GM21717 (cell line): Measurements from ENCODE around the gene RUFY4.
A peak's percentile ranks its signal among the peaks of the same experiment; 100 is the strongest.

Source experiments
- ATAC-seq: cut with Tn5 transposase; IDR thresholded peaks from one replicate; pipeline ENCODE4 v1.9.1; 2021; ENCODE audit warnings: mild to moderate bottlenecking, moderate library complexity; ENCODE audit not compliant: unreplicated experiment

The RUFY4 gene, protein sequence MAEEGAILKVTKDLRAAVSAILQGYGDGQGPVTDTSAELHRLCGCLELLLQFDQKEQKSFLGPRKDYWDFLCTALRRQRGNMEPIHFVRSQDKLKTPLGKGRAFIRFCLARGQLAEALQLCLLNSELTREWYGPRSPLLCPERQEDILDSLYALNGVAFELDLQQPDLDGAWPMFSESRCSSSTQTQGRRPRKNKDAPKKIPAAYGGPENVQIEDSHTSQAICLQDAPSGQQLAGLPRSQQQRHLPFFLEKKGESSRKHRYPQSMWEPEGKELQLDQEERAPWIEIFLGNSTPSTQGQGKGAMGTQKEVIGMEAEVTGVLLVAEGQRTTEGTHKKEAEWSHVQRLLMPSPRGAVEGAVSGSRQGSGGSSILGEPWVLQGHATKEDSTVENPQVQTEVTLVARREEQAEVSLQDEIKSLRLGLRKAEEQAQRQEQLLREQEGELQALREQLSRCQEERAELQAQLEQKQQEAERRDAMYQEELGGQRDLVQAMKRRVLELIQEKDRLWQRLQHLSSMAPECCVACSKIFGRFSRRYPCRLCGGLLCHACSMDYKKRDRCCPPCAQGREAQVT

DNA sequence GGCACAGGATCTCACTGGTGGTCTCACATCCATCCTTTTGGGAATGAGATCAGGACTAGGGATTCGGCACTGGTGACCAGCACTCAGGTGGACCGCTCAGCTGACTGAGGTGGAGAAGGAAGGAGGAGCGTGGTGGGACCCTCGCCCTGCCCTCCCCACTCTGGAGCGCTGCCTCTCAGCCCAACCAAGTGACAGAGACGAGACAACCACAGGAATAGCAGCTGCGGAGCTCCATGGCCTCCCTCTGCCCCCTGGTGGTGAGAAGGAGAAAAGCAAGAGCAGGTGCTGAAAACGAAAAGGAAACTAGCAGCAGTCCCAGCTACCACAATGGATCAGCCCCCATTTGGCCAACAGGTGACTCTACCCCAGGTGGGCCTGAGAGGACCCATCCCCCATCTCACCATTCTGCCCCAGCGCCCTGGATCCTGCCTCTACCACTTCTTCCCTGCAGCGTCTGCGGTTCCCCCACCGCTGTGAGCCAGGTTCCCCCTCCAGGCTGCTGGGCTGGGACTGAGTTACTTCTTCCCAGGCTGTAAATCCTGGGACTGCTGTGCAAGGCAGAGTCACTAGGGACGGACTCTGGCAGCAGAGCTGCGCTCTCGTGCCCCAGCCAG is at the start of gene RUFY4:
Gene RUFY4 (plus strand): TSS at position 533 of the 614 bp plus-strand sequence. CDS start 1,353 bp downstream, outside the sequence.
- ATAC-seq = peak; percentile 84

DNA sequence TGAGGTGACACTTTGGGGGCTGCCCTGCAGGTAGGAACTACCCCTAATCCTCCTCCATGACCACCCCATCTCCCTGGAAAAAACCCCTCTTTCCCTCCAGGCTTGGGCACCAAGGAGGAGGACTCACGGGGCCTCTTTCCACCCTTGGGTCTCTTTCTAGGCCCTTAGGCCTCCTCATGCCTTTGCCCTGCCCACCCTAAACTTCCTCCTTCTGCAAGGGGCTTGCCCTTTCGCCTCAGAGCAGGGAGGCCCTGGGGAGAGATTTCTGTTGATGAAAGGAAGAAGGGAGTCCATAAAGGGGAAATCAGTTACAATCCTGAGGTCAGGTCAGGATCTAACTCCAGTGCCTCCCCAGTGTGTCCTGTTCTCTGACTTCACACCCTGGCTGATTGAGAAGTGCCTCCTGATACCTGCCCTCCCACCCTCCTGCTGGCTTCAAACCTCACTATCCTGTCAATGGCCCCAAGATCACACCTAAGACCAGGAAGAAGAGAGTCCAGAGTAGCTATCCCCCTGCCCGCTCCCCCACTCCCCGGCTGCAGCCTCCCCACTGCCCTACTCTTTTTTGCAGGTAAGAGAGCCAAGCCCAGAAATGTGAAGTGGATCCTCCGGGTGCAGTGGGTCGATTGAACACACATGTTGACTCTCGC is 49.5 kb upstream of the RUFY4 start:
- no peak for ATAC-seq

DNA sequence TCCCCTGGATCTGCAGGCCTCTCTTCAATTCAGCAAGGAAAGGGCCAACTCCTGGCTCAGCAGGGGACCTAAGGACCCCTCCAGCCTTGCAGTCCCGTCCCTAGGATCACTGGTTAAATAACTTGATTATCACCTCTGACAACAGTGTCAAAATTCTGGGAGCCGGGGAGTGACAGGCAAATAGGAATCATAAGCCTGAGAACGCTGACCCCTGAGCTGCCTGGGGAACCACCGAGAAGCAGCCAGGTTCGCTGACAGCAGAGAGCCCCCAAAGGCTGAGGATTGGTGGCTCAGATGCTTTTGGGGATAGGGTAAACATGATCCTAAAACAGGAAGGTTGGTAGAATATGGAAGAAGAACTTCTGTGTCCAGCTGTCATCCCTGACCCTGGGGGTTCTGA is 48.8 kb upstream of the RUFY4 start:
- no peak for ATAC-seq

DNA sequence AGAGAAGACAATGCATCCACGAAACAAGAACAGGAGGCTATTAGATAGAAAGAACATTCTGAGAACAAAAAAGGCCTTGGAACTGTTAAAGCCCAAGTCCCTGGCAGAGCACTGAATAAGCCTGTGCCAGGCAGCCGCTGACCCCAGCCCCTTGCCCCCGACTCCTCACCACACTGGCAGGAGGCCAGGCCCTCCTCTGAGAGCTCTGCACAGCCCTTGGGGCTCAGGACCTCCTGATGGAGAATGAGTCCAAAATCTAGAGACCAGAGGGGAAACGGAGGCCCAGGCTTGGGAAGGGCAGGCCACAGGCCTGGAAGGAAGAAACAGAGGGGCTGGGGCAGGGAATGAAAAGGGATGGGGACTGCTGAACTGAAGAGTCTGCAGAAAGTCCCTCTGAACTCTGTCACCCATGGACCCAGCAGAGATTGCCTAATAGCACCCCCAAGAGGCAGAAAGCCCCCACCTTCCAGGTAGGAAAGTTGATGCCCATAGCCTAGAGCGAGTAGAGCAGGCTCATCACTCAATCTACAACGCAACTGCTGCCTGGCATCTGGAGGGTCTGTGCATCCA is 48.0 kb upstream of the RUFY4 start:
- no peak for ATAC-seq

DNA sequence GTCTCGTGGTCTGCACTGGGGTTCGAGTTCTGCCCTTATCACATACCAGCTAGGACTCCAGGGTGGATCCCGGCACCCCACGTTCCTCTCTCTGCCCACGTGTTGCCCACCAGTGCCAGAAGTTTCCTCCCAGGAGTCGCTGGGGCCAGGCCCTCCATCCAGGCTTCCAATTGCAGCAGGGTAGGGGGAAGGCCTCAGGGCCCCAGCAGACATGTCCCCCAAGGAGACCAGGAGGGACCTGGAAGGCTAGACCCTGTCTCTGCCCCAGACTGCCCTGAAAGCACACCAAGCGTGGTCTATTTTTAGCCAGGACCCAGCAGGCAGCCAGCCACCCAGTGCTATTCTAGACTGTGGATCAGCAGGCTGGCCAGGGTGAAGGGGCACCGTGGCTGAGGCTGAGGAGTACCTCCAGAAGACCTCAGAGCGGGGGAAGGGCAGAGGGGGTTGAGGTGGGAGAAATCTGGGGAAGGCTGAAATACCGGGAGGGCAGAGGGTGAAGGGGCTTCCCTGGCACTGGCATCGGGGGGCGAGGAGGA is 47.4 kb upstream of the RUFY4 start:
- ATAC-seq = no peak

DNA sequence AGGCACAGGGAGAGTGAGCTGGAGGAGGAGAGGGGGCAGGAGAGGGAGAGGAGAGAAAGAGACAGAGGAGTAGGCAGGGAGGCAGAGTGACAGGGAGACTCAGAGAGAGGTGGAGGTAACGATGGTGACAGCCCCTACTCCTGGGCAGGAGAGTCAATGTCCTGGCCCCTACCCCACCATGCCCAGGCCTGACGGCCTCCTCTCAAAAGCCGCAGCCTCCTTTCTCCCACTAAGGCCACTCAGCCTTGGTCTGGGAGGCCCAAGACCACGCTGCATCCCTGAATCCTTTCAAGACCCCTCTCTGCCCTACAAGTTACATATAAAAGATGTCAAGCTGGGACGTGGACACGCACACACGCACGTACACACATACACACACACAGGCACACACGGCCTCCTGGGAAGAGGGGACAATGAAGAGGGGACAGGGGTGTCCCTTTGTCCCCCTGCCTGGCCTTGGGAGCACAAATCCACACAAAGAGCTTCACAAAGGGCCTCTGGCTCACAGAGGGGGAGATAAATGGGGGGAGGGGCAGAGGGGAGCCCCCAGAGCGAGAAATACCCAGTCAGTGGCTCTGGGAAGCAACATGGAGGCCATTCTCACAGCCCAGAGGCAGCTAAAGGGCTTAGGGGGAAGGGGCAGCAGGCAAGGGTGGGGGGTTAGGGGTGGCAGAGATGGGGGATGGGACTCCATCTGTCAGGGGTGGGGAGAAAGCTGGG is 46.8 kb upstream of the RUFY4 start:
- no peak for ATAC-seq

DNA sequence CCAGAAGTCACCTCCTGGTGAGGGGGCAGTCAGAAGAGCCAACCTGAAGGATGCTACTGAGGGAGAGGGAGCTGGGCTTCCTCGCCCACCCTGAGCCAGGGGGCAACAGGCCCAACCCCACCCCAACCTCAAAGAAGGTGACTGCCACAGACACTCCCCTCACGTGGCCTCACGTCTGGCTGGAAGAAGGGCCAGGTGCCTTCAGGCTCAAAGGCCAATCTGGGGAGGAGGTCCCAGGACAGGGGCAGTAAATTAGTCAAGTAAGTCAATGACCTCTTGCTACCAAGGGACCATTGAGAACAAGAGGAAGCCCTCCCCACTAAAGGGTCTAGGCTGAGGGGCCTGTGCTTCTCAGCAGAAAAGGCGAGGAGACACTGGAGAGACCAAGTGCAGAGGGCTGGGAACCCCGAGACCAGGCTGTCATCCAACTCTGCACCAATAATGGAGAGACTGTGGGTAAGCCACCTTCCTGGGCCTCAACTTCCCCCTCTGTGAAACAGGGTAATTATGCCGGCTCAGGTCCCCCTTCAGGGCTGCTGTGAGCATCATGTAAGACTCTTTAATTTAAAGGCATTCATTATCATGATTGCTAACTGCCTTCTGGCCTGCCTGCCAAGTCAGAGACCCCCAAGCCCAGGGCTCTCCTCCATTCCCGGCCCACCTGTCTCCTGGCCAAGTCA is 46.1 kb upstream of the RUFY4 start:
- ATAC-seq = no peak

DNA sequence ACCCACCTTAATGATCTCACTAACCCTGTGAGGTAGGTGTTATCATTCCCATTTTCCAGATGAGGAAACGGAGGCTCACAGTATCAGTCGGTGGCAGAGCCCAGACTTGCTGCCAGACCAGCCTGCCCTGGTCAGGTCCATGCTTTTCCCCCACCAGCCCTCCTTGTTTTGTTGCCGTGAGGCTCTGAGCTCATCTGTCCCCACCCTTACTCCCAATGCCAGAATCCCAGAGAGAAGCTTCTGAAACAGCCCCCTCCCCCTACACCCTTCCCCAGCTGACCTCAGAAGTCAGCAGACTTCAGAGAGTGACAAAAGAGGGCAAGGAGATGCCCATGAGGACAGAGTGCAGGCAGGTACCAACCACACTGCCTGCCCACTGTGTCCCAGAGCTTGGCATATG is 45.4 kb upstream of the RUFY4 start:
- ATAC-seq = no peak

DNA sequence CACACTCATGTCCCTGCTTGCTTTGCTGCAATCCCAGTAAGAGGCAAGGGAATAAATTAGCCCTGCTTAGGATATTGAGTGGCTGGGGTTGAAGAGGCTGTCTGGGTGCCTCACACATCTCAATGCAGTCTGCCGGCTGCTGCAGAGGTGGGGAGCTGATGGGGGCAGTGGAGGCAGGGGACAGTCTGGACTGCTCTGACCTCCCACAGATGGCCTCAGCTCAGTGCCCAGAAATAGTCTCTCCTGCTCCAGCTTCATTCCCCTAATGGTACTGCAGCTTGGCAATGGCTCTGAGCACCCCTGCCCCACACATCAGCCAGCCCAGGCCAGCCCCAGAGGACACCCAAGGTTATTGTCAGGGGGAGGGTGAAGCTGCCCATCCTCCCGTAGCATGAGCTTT is 44.7 kb upstream of the RUFY4 start:
- no peak for ATAC-seq

DNA sequence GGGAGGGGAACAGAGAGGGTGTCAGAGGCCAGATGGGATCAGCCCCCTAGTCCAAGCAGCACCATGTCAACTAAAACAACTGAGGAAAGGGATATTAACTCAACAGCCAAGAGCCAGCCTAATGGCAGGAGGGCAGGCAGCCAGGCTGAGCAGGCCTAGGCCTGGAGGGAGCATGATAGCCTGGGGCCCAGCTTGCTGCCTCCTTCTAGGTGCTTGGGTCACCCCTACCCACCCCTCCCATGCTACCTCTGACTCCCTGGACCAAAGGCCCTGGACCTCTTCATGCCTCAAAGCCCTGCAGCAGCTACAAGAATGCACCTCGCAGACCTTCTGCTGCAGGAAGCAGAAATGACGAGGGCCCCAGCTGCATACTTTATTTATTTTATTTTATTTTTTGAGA is 44.2 kb upstream of the RUFY4 start:
- no peak for ATAC-seq

DNA sequence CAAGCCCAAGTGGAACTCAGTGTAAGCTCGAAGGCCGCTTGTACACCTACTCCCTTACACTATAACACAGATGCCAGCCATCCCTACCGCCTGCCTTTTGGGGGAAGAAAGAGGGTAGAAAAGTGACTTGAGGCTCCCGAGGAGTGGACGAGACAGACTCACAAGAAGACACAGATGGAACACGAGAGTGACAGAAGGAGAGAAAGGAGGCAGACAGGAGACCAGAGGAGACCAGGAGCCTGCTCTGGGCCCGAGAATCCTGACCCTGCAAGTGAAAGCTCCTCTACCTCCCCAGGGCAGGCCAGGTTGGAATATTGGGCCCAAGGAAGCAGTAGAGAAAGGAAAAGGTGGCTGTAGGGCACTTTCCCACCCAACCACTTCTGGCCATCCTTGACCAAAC is 42.8 kb upstream of the RUFY4 start:
- ATAC-seq = no peak

DNA sequence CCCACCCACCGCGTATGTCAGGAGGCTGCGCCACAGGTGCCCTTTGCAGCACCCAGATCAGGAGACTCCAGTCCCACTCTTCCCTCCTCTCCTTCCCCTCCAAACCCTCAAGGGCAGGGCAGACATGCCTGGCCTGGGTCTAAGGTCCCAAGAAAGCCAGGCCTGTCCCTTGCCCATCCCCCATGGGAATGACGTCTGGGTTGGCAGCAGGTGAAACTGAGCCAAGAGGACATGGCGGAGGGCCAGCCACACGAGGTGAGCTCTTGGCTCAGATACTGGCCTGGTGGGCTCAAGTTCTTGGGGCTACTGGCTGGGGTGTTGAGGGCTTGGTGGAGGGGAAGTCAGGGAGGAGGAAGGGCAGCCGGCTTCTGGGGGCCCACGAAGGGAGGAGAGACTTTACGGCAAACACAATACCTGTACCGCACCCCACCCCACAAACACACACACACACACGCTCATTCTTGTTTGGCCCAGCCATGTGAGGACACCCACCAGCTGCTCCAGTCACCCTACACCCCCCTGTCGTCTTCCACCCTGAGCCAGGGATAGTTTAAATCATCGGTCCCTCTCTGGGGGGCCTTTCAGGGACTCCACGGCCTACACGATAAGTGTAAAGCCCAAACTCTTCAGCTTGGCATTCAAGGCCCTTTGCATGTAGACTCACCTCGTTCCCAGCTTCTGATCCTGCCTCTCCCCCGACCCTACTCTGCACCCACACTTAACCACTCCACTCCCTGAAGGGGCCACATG is 42.2 kb upstream of the RUFY4 start:
- ATAC-seq = no peak

DNA sequence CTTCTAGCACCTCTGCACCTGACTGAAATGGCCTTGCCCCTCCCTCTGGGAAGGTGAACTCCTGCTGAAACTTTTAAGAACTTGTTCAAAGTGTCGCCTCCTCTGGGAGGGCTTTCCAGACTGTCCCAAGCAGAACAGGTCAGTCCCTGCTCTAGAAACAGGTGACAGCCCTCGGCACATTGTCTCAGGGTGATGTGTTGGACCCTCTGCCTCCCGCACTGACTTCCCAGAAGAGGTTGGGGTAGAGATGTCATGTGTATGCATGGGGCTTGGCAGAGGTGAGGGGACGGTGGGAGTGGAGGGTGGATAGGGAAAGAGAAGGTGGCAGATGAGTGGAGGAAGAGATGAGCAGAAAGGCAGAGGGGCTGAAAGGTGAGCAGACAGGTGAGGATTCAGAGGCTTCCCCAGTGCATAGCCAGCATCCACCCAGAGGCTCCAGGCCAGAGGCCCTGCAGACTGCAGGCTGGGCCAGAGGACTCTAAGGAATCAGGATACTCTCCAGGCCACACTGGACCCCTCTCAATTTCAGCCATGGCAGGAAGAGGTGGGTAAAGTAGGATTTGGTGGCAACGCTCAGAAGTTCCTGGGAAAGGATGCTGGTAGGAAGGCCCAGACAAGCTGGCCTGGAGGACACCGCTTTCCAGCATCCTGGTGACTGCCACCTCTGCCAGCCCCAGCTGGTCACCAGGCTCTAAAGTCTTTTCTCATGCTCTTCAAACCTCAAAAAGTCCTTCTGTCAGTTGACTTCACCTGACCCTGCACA is 41.4 kb upstream of the RUFY4 start:
- no peak for ATAC-seq

DNA sequence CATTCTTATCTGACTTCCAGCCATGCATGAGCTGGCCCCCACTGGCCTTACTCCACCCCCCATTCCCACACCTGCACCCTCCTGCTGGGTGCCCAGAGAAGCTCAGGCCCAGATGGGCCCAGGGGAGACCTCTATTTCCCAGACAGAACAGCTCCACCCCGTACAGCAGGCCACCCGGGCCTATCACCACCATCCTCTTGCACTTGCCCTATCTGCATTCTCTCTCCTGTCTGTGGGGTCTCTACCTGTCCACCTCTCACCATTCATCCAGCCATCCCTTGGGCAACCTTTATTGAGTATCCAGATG is 40.9 kb upstream of the RUFY4 start:
- ATAC-seq = no peak

DNA sequence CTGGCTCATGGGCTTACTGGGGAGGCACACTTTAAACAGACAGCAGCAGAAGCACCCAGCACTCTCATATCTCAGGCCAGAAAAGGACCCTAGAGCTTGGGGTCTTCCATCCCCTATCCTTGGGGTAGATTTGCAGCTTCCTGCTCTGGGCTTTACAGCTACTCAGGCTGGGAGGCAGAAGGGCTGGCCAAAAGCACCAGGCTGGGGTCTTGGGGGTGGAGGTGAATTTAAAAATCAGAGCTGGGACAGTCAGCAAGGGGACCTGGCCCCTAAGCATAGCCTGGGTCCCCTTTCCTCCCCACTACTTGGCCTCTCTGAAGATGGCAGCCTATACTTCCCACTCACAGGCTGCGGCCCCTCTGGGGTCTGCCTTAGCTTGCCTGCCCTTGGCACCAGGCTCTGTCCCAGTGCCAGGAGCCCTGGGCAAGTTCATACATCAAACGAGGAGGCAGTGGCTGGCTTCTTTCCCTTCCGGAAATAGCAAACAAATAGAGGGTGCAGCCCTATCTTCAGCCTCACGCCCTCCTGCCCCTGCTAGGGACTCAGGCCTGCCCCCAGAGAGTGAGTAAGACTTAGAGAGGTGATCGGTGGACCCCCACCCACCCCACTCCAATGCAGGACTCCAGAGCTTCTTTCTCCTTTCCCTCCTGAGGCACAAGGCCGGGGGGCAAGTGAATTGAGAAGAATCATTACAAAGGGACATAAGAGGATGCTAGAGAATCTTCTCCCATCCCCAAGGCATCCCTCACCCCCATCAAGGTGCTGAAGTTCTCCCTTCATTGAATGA is 40.3 kb upstream of the RUFY4 start:
- no peak for ATAC-seq

DNA sequence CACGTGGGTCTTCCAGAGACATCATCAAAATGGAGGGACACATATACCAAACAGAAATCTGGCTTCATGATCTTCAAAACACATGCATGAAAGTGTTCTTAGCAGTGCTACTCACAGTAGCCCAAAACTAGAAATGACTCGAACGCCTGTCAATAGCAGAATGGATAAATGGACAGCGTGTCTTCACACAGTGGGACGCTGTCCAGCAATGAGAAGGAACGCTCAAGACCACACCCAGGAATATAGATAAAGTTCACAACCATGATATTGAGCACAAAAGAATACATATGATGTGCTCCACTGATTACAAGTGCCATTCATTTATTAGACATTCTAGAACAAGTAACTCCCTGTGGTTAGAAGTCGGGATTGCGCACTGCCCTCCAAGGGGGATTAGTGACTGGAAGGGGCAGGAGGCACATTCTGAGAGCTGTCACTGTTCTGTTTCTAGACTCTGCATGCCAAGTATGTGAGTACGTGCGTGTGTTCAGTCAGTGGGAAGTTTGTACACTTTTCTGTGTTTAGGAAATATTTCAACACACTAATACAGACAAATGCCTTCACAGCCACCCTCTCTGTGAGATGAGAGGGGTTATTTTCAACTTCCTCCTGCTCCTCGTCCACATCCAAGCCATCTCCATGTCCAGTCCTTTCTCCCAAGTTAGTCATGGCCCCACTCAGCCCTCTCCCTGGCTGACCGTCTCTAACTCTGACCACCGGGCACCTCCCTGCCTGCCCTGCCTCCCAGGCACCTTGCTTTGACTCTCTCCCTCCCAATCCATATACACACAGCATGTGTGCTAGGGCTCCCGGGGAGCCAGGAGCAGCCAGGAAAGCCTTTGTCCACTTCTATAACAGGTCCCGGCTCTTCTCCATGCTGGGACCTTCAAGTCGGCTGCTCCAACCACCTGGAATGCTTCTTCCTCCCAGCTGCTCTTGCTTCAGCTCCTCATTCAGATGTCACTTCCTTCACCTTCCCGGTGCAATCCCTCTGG is 39.4 kb upstream of the RUFY4 start:
- no peak for ATAC-seq
